Mesendoderm (in vitro differentiated cells): ENCODE measurements around the gene AP5Z1.

ENCODE experiments used
- DNase-seq: peaks from one replicate; pipeline ENCODE4 v3.0.0; 2013
- H2AK5ac ChIP-seq: 2 replicates; pipeline ENCODE4 v1.6.1; 2013; ENCODE audit warnings: low read length, inconsistent platforms
- H2BK120ac ChIP-seq: 2 replicates; pipeline ENCODE4 v1.6.1; 2013; ENCODE audit warnings: low read depth, mild to moderate bottlenecking, low read length, moderate library complexity, mixed read lengths
- H2BK15ac ChIP-seq: replicated peaks from 2 replicates; pipeline ENCODE4 v1.6.1; 2013; ENCODE audit warnings: low read depth, mild to moderate bottlenecking, moderate library complexity
- H2BK5ac ChIP-seq: 2 replicates; pipeline ENCODE4 v1.6.1; 2013; ENCODE audit warnings: low read length, inconsistent platforms
- H3K18ac ChIP-seq: 2 replicates; pipeline ENCODE4 v1.6.1; 2013; ENCODE audit warnings: mild to moderate bottlenecking, low read length, mixed read lengths
- H3K23ac ChIP-seq: one replicate; pipeline ENCODE4 v1.6.1; 2013; ENCODE audit warnings: low read length
- H3K27ac ChIP-seq: 2 replicates; pipeline ENCODE4 v1.5.1; 2013; ENCODE audit warnings: low read depth, mild to moderate bottlenecking, inconsistent platforms, low read length, moderate library complexity
- H3K27me3 ChIP-seq: 2 replicates; pipeline ENCODE4 v1.6.1; 2013; ENCODE audit warnings: low read length, control low read depth, mild to moderate bottlenecking, inconsistent platforms; ENCODE audit not compliant: insufficient read depth, poor library complexity
- H3K36me3 ChIP-seq: 2 replicates; pipeline ENCODE4 v1.6.1; 2013; ENCODE audit warnings: low read length, inconsistent platforms; ENCODE audit not compliant: control insufficient read depth, insufficient read depth
- H3K4ac ChIP-seq: one replicate; pipeline ENCODE4 v1.6.1; 2013; ENCODE audit warnings: low read depth, mild to moderate bottlenecking, low read length, moderate library complexity
- H3K4me1 ChIP-seq: 2 replicates; pipeline ENCODE4 v1.6.1; 2013; ENCODE audit warnings: low read depth, low read length, inconsistent platforms; ENCODE audit not compliant: control insufficient read depth
- H3K4me2 ChIP-seq: 2 replicates; pipeline ENCODE4 v1.6.1; 2013; ENCODE audit warnings: low read length
- H3K4me3 ChIP-seq: 2 replicates; pipeline ENCODE4 v1.5.1; 2013; ENCODE audit warnings: mild to moderate bottlenecking, low read length
- H3K56ac ChIP-seq: one replicate; pipeline ENCODE4 v1.6.1; 2013; ENCODE audit warnings: low read length
- H3K79me1 ChIP-seq: 2 replicates; pipeline ENCODE4 v1.6.1; 2013; ENCODE audit warnings: low read length, inconsistent platforms
- H3K79me2 ChIP-seq: 2 replicates; pipeline ENCODE4 v1.6.1; 2013; ENCODE audit warnings: mild to moderate bottlenecking, low read length; ENCODE audit not compliant: control insufficient read depth, insufficient read depth
- H3K9ac ChIP-seq: 2 replicates; pipeline ENCODE4 v1.6.1; 2013; ENCODE audit warnings: low read length, inconsistent platforms
- H4K5ac ChIP-seq: one replicate; pipeline ENCODE4 v1.6.1; 2013; ENCODE audit warnings: low read length
- H4K8ac ChIP-seq: one replicate; pipeline ENCODE4 v1.6.1; 2013; ENCODE audit warnings: low read depth, mild to moderate bottlenecking, control low read depth, low read length, moderate library complexity
- WGBS: extraction: QIAGEN DNeasy Blood & Tissue Kit; methylation state at CpG from one replicate; pipeline ENCODE4 v1.1.7; 2013; ENCODE audit warnings: low lambda C conversion rate, missing lambda C conversion rate; ENCODE audit not compliant: insufficient coverage; ENCODE audit errors: extremely low coverage; 5-methylcytosine and 5-hydroxymethylcytosine counted together

AP5Z1 gene

GRCh38 chr7:4830176-4830575 lies 54.8 kb downstream of the AP5Z1 start:
- Histone ChIP-seq H3K18ac (no peak overlapping the region), H4K5ac (no peak overlapping the region), H2BK5ac (no peak overlapping the region), H3K27me3 (no peaks in the 10 kb centered on the region), H4K8ac (no peak overlapping the region), H3K9ac (no peak overlapping the region), H3K4me3 (no peak overlapping the region), H3K4ac (no peak overlapping the region), H3K23ac (no peak overlapping the region), H3K79me2 (no peaks in the 10 kb centered on the region), H3K4me1 (no peaks in the 10 kb centered on the region), H2BK15ac (no peak overlapping the region), H3K36me3 (no peaks in the 10 kb centered on the region), H2BK120ac (no peak overlapping the region), H3K4me2 (no peak overlapping the region), H3K79me1 (no peaks in the 10 kb centered on the region), H2AK5ac (no peak overlapping the region), H3K27ac (no peak overlapping the region), H3K56ac (peak overlapping the region; percentile 6)
- no CpG with 5 or more reads among the region's 14 CpGs for WGBS
- peak; percentile 93 for DNase-seq

- WGBS: no CpG with 5 or more reads among the region's 17 CpGs
- no peak overlapping the region for H2AK5ac ChIP-seq
- no peaks in the 10 kb centered on the region for H3K4me1 ChIP-seq
- no peak overlapping the region for H3K9ac ChIP-seq
- H3K27ac ChIP-seq: no peak overlapping the region
- H3K36me3 ChIP-seq: no peaks in the 10 kb centered on the region
- no peak overlapping the region for H3K4ac ChIP-seq
- no peak overlapping the region for H2BK5ac ChIP-seq
- no peak overlapping the region for H3K56ac ChIP-seq
- no peak overlapping the region for H3K4me3 ChIP-seq
- H2BK15ac ChIP-seq: no peak overlapping the region
- DNase-seq: no peak
- no peak overlapping the region for H3K18ac ChIP-seq
- no peak overlapping the region for H4K5ac ChIP-seq
- no peak overlapping the region for H3K23ac ChIP-seq
- no peaks in the 10 kb centered on the region for H3K27me3 ChIP-seq
- no peaks in the 10 kb centered on the region for H3K79me2 ChIP-seq
- H2BK120ac ChIP-seq: no peak overlapping the region
- H3K79me1 ChIP-seq: no peaks in the 10 kb centered on the region
- no peak overlapping the region for H3K4me2 ChIP-seq
- no peak overlapping the region for H4K8ac ChIP-seq
Observed at GRCh38 chr7:4831723-4832495, 56.5 kb downstream of the AP5Z1 start.

- Histone ChIP-seq H3K27ac (no peak overlapping the region), H2AK5ac (no peak overlapping the region), H3K4ac (no peak overlapping the region), H2BK5ac (no peak overlapping the region), H3K4me2 (no peak overlapping the region), H3K4me1 (no peaks in the 10 kb centered on the region), H3K9ac (no peak overlapping the region), H3K23ac (no peak overlapping the region), H4K5ac (no peak overlapping the region), H3K4me3 (no peak overlapping the region), H3K79me1 (peaks cover 2% of the 10 kb centered on the region), H3K79me2 (no peaks in the 10 kb centered on the region), H3K56ac (no peak overlapping the region), H2BK120ac (no peak overlapping the region), H4K8ac (no peak overlapping the region), H2BK15ac (no peak overlapping the region), H3K27me3 (no peaks in the 10 kb centered on the region), H3K18ac (no peak overlapping the region), H3K36me3 (no peaks in the 10 kb centered on the region)
- no CpG with 5 or more reads among the region's 16 CpGs for WGBS
- no peak for DNase-seq
Observed at GRCh38 chr7:4832711-4833110, 57.3 kb downstream of the AP5Z1 start.

GRCh38 chr7:4833176-4833575 lies 57.8 kb downstream of the AP5Z1 start:
- Histone ChIP-seq H3K18ac (no peak overlapping the region), H3K4me2 (no peak overlapping the region), H3K23ac (no peak overlapping the region), H3K79me1 (peaks cover 2% of the 10 kb centered on the region), H2AK5ac (no peak overlapping the region), H3K56ac (no peak overlapping the region), H3K9ac (no peak overlapping the region), H3K36me3 (no peaks in the 10 kb centered on the region), H2BK5ac (no peak overlapping the region), H2BK15ac (no peak overlapping the region), H3K4me1 (no peaks in the 10 kb centered on the region), H3K4me3 (no peak overlapping the region), H4K8ac (no peak overlapping the region), H3K27me3 (no peaks in the 10 kb centered on the region), H2BK120ac (no peak overlapping the region), H3K4ac (no peak overlapping the region), H3K27ac (no peak overlapping the region), H4K5ac (no peak overlapping the region), H3K79me2 (no peaks in the 10 kb centered on the region)
- WGBS: no CpG with 5 or more reads among the region's 17 CpGs
- DNase-seq: no peak

- H3K56ac ChIP-seq: no peak overlapping the region
- H2BK120ac ChIP-seq: no peak overlapping the region
- no peak overlapping the region for H3K4me2 ChIP-seq
- H3K36me3 ChIP-seq: no peaks in the 10 kb centered on the region
- no CpG with 5 or more reads among the region's 36 CpGs for WGBS
- no peaks in the 10 kb centered on the region for H3K4me1 ChIP-seq
- H2BK5ac ChIP-seq: no peak overlapping the region
- no peak overlapping the region for H4K5ac ChIP-seq
- no peak overlapping the region for H3K23ac ChIP-seq
- H3K27ac ChIP-seq: no peak overlapping the region
- DNase-seq: no peak
- H3K27me3 ChIP-seq: no peaks in the 10 kb centered on the region
- H3K9ac ChIP-seq: no peak overlapping the region
- no peak overlapping the region for H3K18ac ChIP-seq
- no peak overlapping the region for H3K4me3 ChIP-seq
- peaks cover 2% of the 10 kb centered on the region for H3K79me1 ChIP-seq
- H2AK5ac ChIP-seq: no peak overlapping the region
- H3K4ac ChIP-seq: no peak overlapping the region
- H3K79me2 ChIP-seq: no peaks in the 10 kb centered on the region
- H4K8ac ChIP-seq: no peak overlapping the region
- no peak overlapping the region for H2BK15ac ChIP-seq
Observed at GRCh38 chr7:4833691-4834600, 58.5 kb downstream of the AP5Z1 start.
